ENCODE measurements around the gene SLC16A11. TPM values are rescaled to one million over a fixed set of nuclear protein-coding genes. Genes with fewer than 3 reads are reported as not detected.
A peak's percentile ranks its signal among the peaks of the same experiment; 100 is the strongest.

Gene SLC16A11
- total and polyA plus RNA-seq, 9 of the 15 experiments (the other 6 are each of a cell fraction or from before 2014, with no cell fraction given): not detected

DNA sequence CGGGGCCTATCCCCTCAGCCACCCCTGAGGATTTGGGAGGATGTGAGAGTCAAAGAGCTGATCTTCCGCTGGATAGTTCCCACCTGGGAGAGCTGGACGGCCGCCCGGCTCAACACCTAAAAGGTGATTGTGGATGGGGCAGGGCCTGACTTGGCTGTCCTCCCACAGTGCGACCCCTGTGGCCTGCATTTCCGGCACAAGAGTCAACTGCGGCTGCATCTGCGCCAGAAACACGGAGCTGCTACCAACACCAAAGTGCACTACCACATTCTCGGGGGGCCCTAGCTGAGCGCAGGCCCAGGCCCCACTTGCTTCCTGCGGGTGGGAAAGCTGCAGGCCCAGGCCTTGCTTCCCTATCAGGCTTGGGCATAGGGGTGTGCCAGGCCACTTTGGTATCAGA, 16.6 kb downstream of the SLC16A11 start:
- DNase-seq (ENCODE audit: extremely low read depth in 1 of 4, low spot score in 3 of 4): no peak
- 92% methylated on average over 2 of the region's 13 CpGs for WGBS (ENCODE audit: insufficient coverage, low coverage, missing lambda C conversion rate)
- Histone ChIP-seq H3K79me2 (ENCODE audit: control insufficient read depth, insufficient read depth, low read length) (peaks cover 16% of the 10 kb centered on the region), H3K9me1 (ENCODE audit: control insufficient read depth, insufficient read depth, low read length) (no peaks in the 10 kb centered on the region), H3K9me3 (replicated peaks; ENCODE audit: control insufficient read depth, insufficient read depth, low read depth, low read length) (no peaks in the 10 kb centered on the region), H3K4me2 (ENCODE audit: insufficient read depth, low read length) (no peak overlapping the region), H3K4me3 (no peak overlapping the region), H3K27me3 (ENCODE audit: control insufficient read depth in 2 of 2, insufficient read depth in 2 of 2, low read length in 2 of 2) (no peaks in the 10 kb centered on the region), H3K36me3 (ENCODE audit: control insufficient read depth, insufficient read depth, low read length) (peaks cover 10% of the 10 kb centered on the region; the same call in 2 of the 3 replicates), H3K4me1 (replicated peaks in 1 of 2; ENCODE audit: control insufficient read depth in 2 of 2, insufficient read depth in 2 of 2, low read length in 2 of 2) (peaks cover 24 to 31% of the 10 kb centered on the region in 2 experiments), H3K27ac (ENCODE audit: extremely low read depth, low read depth, low read length) (no peak overlapping the region), H2AFZ (ENCODE audit: low read depth, low read length) (no peak overlapping the region), H4K20me1 (replicated peaks; ENCODE audit: control insufficient read depth, insufficient read depth, low read length) (no peaks in the 10 kb centered on the region), H3K9ac (ENCODE audit: insufficient read depth in 1 of 2, low read depth in 2 of 2, low read length in 2 of 2) (peak overlapping the region in 1 of 2 experiments; percentile 50; a peak in 1 of 4 replicates)
- no peak for ATAC-seq
- in situ Hi-C loops (cut with MboI) (loop anchor here (25.0 kb wide), 1 partner anchor 535 kb away; the partner anchor contains the start of genes SENP3 and TNFSF13), intact Hi-C loops (cut with micrococcal nuclease) (no loop called here)
- ChIA-PET CTCF (ENCODE audit: low intra/inter-chr PET ratio) (no interaction called here), POLR2A (interaction anchor here (0.6 to 0.9 kb wide), 5 partner anchors 8 to 1861 kb away, joined by 3 to 5 read pairs (median 3); partner anchors contain the start of gene SLC16A13)
- no TSS peak for BruUV-seq (replicated peaks)
- no peak for FAIRE-seq
- TF ChIP-seq SAP30 (IDR thresholded peaks at IDR 0.05; ENCODE audit: borderline replicate concordance, insufficient read depth, low read depth, low read length, poor library complexity, severe bottlenecking) (no peak), SFPQ (IDR thresholded peaks at IDR 0.05; ENCODE audit: low read depth, low read length) (no peak), HDAC8 (tag; IDR thresholded peaks at IDR 0.05) (no peak), RBM39 (optimal IDR thresholded peaks at IDR 0.05; ENCODE audit: low read depth, low read length) (no peak)
- TF ChIP-seq, protein P1, sequence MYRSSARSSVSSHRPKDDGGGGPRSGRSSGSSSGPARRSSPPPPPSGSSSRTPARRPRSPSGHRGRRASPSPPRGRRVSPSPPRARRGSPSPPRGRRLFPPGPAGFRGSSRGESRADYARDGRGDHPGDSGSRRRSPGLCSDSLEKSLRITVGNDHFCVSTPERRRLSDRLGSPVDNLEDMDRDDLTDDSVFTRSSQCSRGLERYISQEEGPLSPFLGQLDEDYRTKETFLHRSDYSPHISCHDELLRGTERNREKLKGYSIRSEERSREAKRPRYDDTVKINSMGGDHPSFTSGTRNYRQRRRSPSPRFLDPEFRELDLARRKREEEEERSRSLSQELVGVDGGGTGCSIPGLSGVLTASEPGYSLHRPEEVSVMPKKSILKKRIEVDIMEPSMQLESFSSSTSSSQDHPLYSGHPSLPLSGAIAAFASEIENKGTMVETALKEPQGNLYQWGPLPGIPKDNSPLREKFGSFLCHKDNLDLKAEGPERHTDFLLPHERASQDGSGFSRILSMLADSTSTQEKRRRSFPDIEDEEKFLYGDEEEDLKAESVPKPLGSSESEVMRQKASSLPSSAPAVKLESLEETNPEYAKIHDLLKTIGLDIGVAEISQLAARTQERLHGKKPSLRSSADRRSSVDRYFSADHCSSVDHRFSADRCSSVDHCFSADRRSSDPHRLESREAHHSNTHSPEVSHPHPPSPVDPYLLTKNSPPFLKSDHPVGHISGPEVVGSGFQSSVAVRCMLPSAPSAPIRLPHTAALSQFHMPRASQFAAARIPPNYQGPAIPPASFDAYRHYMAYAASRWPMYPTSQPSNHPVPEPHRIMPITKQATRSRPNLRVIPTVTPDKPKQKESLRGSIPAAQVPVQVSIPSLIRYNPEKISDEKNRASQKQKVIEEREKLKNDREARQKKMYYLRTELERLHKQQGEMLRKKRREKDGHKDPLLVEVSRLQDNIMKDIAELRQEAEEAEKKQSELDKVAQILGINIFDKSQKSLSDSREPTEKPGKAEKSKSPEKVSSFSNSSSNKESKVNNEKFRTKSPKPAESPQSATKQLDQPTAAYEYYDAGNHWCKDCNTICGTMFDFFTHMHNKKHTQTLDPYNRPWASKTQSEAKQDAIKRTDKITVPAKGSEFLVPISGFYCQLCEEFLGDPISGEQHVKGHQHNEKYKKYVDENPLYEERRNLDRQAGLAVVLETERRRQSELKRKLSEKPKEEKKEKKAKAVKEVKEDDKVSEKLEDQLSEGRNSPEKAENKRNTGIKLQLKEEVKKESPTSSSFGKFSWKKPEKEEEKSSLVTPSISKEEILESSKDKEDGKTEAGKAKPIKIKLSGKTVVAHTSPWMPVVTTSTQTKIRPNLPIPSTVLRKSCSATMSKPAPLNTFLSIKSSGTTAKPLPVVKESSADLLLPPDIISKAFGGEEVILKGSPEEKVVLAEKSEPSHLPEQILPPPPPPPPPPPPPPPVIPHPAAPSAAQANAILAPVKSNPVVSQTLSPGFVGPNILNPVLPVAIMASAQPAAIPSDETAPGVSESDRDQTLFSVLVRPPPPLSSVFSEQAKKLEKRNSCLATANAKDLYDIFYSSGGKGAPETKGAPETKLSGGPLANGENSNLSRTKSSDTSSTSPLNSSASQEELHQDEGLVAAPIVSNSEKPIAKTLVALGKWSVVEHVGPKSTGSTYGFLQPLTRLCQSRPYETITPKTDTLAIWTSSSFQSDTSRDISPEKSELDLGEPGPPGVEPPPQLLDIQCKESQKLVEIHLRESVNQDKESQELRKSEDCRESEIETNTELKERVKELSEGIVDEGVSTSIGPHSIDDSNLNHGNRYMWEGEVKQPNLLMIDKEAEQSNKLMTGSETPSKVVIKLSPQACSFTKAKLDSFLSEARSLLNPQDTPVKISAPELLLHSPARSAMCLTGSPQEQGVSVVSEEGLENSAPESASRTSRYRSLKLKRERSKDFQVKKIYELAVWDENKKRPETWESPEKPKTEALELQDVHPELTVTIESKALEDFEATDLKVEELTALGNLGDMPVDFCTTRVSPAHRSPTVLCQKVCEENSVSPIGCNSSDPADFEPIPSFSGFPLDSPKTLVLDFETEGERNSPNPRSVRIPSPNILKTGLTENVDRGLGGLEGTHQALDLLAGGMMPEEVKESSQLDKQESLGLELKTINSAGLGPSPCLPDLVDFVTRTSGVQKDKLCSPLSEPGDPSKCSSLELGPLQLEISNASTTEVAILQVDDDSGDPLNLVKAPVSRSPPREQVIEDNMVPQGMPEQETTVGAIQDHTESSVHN (IDR thresholded peaks at IDR 0.05; ENCODE audit: borderline replicate concordance in 1 of 2, low read depth in 1 of 2): no peak
- TF ChIP-seq, protein P2, sequence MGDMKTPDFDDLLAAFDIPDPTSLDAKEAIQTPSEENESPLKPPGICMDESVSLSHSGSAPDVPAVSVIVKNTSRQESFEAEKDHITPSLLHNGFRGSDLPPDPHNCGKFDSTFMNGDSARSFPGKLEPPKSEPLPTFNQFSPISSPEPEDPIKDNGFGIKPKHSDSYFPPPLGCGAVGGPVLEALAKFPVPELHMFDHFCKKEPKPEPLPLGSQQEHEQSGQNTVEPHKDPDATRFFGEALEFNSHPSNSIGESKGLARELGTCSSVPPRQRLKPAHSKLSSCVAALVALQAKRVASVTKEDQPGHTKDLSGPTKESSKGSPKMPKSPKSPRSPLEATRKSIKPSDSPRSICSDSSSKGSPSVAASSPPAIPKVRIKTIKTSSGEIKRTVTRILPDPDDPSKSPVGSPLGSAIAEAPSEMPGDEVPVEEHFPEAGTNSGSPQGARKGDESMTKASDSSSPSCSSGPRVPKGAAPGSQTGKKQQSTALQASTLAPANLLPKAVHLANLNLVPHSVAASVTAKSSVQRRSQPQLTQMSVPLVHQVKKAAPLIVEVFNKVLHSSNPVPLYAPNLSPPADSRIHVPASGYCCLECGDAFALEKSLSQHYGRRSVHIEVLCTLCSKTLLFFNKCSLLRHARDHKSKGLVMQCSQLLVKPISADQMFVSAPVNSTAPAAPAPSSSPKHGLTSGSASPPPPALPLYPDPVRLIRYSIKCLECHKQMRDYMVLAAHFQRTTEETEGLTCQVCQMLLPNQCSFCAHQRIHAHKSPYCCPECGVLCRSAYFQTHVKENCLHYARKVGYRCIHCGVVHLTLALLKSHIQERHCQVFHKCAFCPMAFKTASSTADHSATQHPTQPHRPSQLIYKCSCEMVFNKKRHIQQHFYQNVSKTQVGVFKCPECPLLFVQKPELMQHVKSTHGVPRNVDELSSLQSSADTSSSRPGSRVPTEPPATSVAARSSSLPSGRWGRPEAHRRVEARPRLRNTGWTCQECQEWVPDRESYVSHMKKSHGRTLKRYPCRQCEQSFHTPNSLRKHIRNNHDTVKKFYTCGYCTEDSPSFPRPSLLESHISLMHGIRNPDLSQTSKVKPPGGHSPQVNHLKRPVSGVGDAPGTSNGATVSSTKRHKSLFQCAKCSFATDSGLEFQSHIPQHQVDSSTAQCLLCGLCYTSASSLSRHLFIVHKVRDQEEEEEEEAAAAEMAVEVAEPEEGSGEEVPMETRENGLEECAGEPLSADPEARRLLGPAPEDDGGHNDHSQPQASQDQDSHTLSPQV (IDR thresholded peaks at IDR 0.05): no peak
